GM06990 (cell line): ENCODE data around the gene SNRNP25.

Source experiments
- DNase-seq: peaks from one replicate; pipeline ENCODE4 v3.0.0-alpha.2; 2011; ENCODE audit not compliant: insufficient read length; ENCODE audit errors: extremely low read depth
- H3K27me3 ChIP-seq: replicated peaks from 2 replicates; pipeline ENCODE4 v1.6.0; 2011; ENCODE audit warnings: low read length; ENCODE audit not compliant: control insufficient read depth, insufficient read depth
- H3K36me3 ChIP-seq: 2 replicates; pipeline ENCODE4 v1.5.1; 2011; ENCODE audit warnings: low read length; ENCODE audit not compliant: control insufficient read depth, insufficient read depth
- H3K4me3 ChIP-seq: replicated peaks from 2 replicates; pipeline ENCODE4 v1.5.1; 2011; ENCODE audit warnings: low read depth, mild to moderate bottlenecking, control low read depth, low read length
- CTCF ChIP-seq: IDR thresholded peaks from 2 replicates; pipeline ENCODE4 v1.5.1; 2011; ENCODE audit warnings: low read length, control low read depth, mild to moderate bottlenecking, inconsistent platforms; ENCODE audit not compliant: insufficient read depth, poor library complexity, severe bottlenecking

Gene SNRNP25

GRCh38 chr16:85865-86264, 32.2 kb downstream of the SNRNP25 start:
- no peak for TF ChIP-seq CTCF
- H3K27me3 ChIP-seq = no peaks in the 10 kb centered on the region
- no peak overlapping the region for H3K4me3 ChIP-seq
- DNase-seq = no peak
- H3K36me3 ChIP-seq = peaks cover 44% of the 10 kb centered on the region

- DNase-seq = no peak
- peaks cover 43% of the 10 kb centered on the region for H3K36me3 ChIP-seq
- no peaks in the 10 kb centered on the region for H3K27me3 ChIP-seq
- TF ChIP-seq CTCF = no peak
- no peak overlapping the region for H3K4me3 ChIP-seq
Observed at GRCh38 chr16:86483-86952, 32.9 kb downstream of the SNRNP25 start.

- H3K27me3 ChIP-seq = no peaks in the 10 kb centered on the region
- no peak overlapping the region for H3K4me3 ChIP-seq
- H3K36me3 ChIP-seq = peaks cover 38% of the 10 kb centered on the region
- DNase-seq = no peak
- TF ChIP-seq CTCF = no peak
Observed at GRCh38 chr16:88613-89012, 35.0 kb downstream of the SNRNP25 start.

GRCh38 chr16:89391-90302, 36.0 kb downstream of the SNRNP25 start:
- TF ChIP-seq CTCF = no peak
- H3K36me3 ChIP-seq = peaks cover 34% of the 10 kb centered on the region
- DNase-seq = no peak

GRCh38 chr16:91484-91883, 37.9 kb downstream of the SNRNP25 start:
- no peak for TF ChIP-seq CTCF
- Histone ChIP-seq H3K27me3 (no peaks in the 10 kb centered on the region), H3K36me3 (peaks cover 26% of the 10 kb centered on the region), H3K4me3 (no peak overlapping the region)
- no peak for DNase-seq

More at GRCh38 chr16:89391-90302, 36.0 kb downstream of the SNRNP25 start:
- Histone ChIP-seq H3K4me3 (no peak overlapping the region), H3K27me3 (no peaks in the 10 kb centered on the region)
